ENCODE measurements around the gene EHMT1.

GRCh38 chr9:137670391-137671195 lies 51.8 kb downstream of the EHMT1 start:
- TF ChIP-seq POLR2A (IDR thresholded peaks at IDR 0.05; ENCODE audit: low read depth, low read length) = no peak
- no peak for TF ChIP-seq POLR2AphosphoS5 (IDR thresholded peaks at IDR 0.05; ENCODE audit: low read depth, low read length)
